GM23248 (cell line): ENCODE measurements around the gene AHCY.
"Not testable (repeated sequence)": the region's sequence is repeated elsewhere in the genome, so short reads cannot be mapped to it uniquely, and the experiment has no call there.

Experiments used
- EZH2 ChIP-seq: fragments of 200-600 bp; sonication (generic); IDR thresholded peaks from 2 replicates; pipeline ENCODE4 v1.6.1; 2018; ENCODE audit warnings: antibody characterized with exemption, mild to moderate bottlenecking; ENCODE audit not compliant: insufficient read depth, poor library complexity, severe bottlenecking
- EZH2phosphoT487 ChIP-seq: fragments of 200-600 bp; sonication (generic); IDR thresholded peaks from 2 replicates; pipeline ENCODE4 v1.6.1; 2018; ENCODE audit warnings: antibody characterized with exemption, moderate library complexity, mild to moderate bottlenecking, low read depth; ENCODE audit not compliant: insufficient read depth

DNA sequence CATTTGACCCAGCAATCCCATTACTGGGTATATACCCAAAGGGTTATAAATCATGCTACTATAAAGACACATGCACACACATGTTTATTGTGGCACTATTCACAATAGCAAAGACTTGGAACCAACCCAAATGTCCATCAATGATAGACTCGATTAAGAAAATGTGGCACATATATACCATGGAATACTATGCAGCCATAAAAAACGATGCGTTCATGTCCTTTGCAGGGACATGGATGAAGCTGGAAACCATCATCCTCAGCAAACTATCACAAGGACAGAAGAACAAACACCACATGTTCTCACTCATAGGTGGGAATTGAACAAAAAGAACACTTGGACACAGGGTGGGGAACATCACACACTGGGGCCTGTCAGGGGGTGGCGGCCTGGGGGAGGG lies 25.1 kb upstream of the AHCY start:
- TF ChIP-seq EZH2phosphoT487, EZH2: not testable (repeated sequence)
